Erythroblast (primary cell): ENCODE results near the gene CCNB1IP1.
"Not testable (repeated sequence)": the region's sequence is repeated elsewhere in the genome, so short reads cannot be mapped to it uniquely, and the experiment has no call there.

Experiments used
- GATA1 ChIP-seq: IDR thresholded peaks from 2 replicates; pipeline ENCODE4 v1.6.1; 2011; ENCODE audit warnings: low read depth, mild to moderate bottlenecking, control low read depth, low read length, moderate library complexity
- POLR2A ChIP-seq: IDR thresholded peaks from 2 replicates; pipeline ENCODE4 v1.6.1; 2011; ENCODE audit warnings: mild to moderate bottlenecking, low read length

GRCh38 chr14:20264361-20264760, 68.7 kb downstream of the CCNB1IP1 start:
- TF ChIP-seq POLR2A, GATA1: not testable (repeated sequence)
